OCI-LY3 (cell line): Measurements from ENCODE around the gene NCOA4.

Source experiments
- H2AFZ ChIP-seq: fragments of 200-600, 300-600 bp; shearing (Covaris generic); 2 replicates; pipeline ENCODE4 v1.6.0; 2014; ENCODE audit warnings: antibody characterized with exemption, low read depth, low read length
- H3K27ac ChIP-seq: fragments of 200-600, 300-600 bp; sonication (generic); 2 replicates; pipeline ENCODE4 v1.5.1; 2014; ENCODE audit warnings: mild to moderate bottlenecking, low read length, moderate library complexity, mixed read lengths
- H3K27me3 ChIP-seq: fragments of 200-600, 300-600 bp; sonication (generic); 2 replicates; pipeline ENCODE4 v1.6.1; 2014; ENCODE audit warnings: low read depth, low read length, mixed read lengths
- H3K36me3 ChIP-seq: fragments of 200-600, 300-600 bp; sonication (generic); replicated peaks from 2 replicates; pipeline ENCODE3; 2014; ENCODE audit warnings: low read depth, low read length, mixed read lengths
- H3K4me1 ChIP-seq: fragments of 300-600, 200-600 bp; sonication (generic); 2 replicates; pipeline ENCODE4 v1.6.1; 2014; ENCODE audit warnings: low read length, mixed read lengths
- H3K4me2 ChIP-seq: fragments of 200-600, 300-600 bp; sonication (generic); 2 replicates; pipeline ENCODE4 v1.6.1; 2014; ENCODE audit warnings: low read length, mixed read lengths
- H3K4me3 ChIP-seq: fragments of 300-600, 200-600 bp; sonication (generic); 2 replicates; pipeline ENCODE4 v1.5.1; 2014; ENCODE audit warnings: antibody characterized with exemption, mild to moderate bottlenecking, low read length, moderate library complexity
- H3K79me2 ChIP-seq: fragments of 300-600, 200-600 bp; shearing (Covaris generic); 2 replicates; pipeline ENCODE4 v1.6.1; 2014; ENCODE audit warnings: mild to moderate bottlenecking, low read length, mixed read lengths
- H3K9ac ChIP-seq: fragments of 300-600, 200-600 bp; shearing (Covaris generic); 2 replicates; pipeline ENCODE4 v1.6.0; 2014; ENCODE audit warnings: mild to moderate bottlenecking, low read length, moderate library complexity
- H3K9me3 ChIP-seq: fragments of 200-600, 300-600 bp; shearing (Covaris generic); 2 replicates; pipeline ENCODE4 v1.6.1; 2014; ENCODE audit warnings: low read length, mixed read lengths; ENCODE audit not compliant: insufficient read depth
- H4K20me1 ChIP-seq: fragments of 200-600, 300-600 bp; sonication (generic); 2 replicates; pipeline ENCODE4 v1.6.1; 2016; ENCODE audit warnings: low read length, mixed read lengths; ENCODE audit not compliant: insufficient read depth
- EZH2phosphoT487 ChIP-seq: fragments of 200-600 bp; shearing (Covaris generic); IDR thresholded peaks from 2 replicates; pipeline ENCODE4 v1.6.1; 2018; ENCODE audit warnings: antibody characterized with exemption, mixed run types, low read depth
- TF ChIP-seq, protein P1 (sequence below): fragments of 200-600, 300-600 bp; sonication (generic); IDR thresholded peaks from 2 replicates; pipeline ENCODE4 v1.5.1; 2014; ENCODE audit warnings: antibody characterized with exemption, low read length, low read depth

Gene NCOA4

GRCh38 chr10:46030091-46030937, at the start of gene NCOA4:
Gene NCOA4, minus strand, starts transcription at chr10:46030623. Its CDS starts 13,943 bp downstream, at chr10:46016680.
- H3K4me2 ChIP-seq = peak within 1 kb of the TSS; percentile 90
- peak within 1 kb of the TSS; percentile 99 for H3K4me3 ChIP-seq
- H3K79me2 ChIP-seq = peaks cover 49% of the 10 kb centered on the region
- H3K27ac ChIP-seq = 0 out of 2 replicates have a peak within 1 kb of the TSS, but pooled peaks have one; percentile 20
- H2AFZ ChIP-seq = peak within 1 kb of the TSS; percentile 90
- TF ChIP-seq, protein P1, sequence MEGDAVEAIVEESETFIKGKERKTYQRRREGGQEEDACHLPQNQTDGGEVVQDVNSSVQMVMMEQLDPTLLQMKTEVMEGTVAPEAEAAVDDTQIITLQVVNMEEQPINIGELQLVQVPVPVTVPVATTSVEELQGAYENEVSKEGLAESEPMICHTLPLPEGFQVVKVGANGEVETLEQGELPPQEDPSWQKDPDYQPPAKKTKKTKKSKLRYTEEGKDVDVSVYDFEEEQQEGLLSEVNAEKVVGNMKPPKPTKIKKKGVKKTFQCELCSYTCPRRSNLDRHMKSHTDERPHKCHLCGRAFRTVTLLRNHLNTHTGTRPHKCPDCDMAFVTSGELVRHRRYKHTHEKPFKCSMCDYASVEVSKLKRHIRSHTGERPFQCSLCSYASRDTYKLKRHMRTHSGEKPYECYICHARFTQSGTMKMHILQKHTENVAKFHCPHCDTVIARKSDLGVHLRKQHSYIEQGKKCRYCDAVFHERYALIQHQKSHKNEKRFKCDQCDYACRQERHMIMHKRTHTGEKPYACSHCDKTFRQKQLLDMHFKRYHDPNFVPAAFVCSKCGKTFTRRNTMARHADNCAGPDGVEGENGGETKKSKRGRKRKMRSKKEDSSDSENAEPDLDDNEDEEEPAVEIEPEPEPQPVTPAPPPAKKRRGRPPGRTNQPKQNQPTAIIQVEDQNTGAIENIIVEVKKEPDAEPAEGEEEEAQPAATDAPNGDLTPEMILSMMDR = peak; percentile 55
- TF ChIP-seq EZH2phosphoT487 = no peak
- H3K27me3 ChIP-seq = no peaks in the 10 kb centered on the region
- no peaks in the 10 kb centered on the region for H3K36me3 ChIP-seq
- H3K9ac ChIP-seq = peak within 1 kb of the TSS; percentile 82
- H3K9me3 ChIP-seq = no peaks in the 10 kb centered on the region
- peaks cover 10% of the 10 kb centered on the region for H3K4me1 ChIP-seq
- H4K20me1 ChIP-seq = peaks cover 26% of the 10 kb centered on the region

DNA sequence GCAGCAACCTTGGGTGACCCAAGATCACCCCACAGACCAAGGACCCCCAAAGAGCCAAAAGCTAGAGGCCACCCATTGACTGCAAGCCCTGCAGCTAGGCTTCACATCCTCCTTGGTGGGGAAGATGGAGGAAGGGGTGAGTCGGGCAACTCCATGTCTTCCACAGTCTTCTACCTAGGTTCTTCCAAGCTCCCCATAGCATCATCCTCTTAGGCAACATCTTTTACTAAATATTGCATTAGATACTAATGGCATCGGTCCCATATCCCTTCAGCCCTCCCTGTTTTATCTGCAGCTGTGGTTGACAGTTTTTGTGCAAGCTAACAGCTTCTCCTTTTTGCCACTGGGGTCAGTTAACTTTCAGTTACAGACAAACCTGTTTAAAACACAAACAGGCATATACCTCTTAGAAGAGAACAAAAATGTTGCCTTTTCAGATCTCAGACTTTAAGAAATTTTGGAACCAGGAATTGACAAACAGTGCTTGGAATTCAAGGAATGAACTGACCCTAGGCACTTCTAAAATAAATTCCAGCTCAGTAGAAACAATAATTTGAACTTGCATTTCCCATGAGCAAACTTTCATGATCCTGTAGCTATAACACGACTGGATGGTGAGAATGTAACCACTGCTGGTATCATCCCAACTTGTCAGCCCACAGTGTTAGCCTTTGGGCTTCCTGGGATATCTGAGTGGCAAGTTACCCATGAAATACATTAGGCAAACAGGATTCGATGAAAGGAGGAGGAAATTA, 49.6 kb upstream of the NCOA4 start:
- Histone ChIP-seq H3K4me3 (no peak overlapping the region), H3K27ac (no peak overlapping the region), H3K9me3 (no peaks in the 10 kb centered on the region), H3K9ac (no peak overlapping the region), H2AFZ (no peak overlapping the region), H3K4me2 (no peak overlapping the region), H3K79me2 (no peaks in the 10 kb centered on the region), H4K20me1 (no peaks in the 10 kb centered on the region), H3K36me3 (no peaks in the 10 kb centered on the region), H3K27me3 (no peaks in the 10 kb centered on the region), H3K4me1 (no peaks in the 10 kb centered on the region)
- no peak for TF ChIP-seq EZH2phosphoT487
- TF ChIP-seq, protein P1 = no peak

DNA sequence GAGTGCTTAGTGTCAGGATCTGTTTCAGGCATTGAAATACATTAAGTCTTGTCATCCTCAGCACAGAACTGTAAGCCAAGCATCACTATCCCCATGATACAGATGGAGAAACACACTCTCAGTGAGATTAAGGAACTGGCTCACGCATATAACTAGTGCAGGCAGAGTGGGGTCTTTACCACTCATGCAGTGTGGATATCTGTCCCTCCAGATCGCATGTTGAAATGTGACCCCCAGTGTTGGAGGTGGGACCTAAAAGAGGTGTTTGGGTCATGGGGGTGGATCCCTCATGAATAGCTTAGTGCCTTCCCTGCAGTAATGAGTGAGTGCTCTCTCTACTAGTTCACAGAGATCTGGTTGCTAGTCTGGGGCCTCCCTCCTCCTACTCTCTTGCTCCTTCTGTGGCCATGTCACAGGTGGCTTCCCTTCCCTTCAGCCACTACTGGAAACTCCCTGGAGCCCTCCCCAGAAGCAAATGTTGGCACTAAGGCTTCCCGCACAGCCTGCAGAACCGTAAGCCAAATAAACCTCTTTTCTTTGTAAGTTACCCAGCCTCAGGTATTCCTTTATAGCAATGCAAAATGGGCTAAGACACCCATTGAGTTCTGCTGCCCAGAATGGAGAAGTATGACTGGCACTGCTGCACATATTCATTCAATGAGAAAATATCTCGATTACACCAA, 47.4 kb upstream of the NCOA4 start:
- no peaks in the 10 kb centered on the region for H4K20me1 ChIP-seq
- no peaks in the 10 kb centered on the region for H3K9me3 ChIP-seq
- no peak overlapping the region for H3K27ac ChIP-seq
- H3K27me3 ChIP-seq = no peaks in the 10 kb centered on the region
- H3K36me3 ChIP-seq = no peaks in the 10 kb centered on the region
- TF ChIP-seq EZH2phosphoT487 = no peak
- TF ChIP-seq, protein P1 = no peak
- no peaks in the 10 kb centered on the region for H3K4me1 ChIP-seq
- H3K79me2 ChIP-seq = no peaks in the 10 kb centered on the region
- no peak overlapping the region for H3K4me2 ChIP-seq
- H2AFZ ChIP-seq = no peak overlapping the region
- H3K4me3 ChIP-seq = no peak overlapping the region
- H3K9ac ChIP-seq = no peak overlapping the region
